Kidney epithelial cell (primary cell): ENCODE measurements around the gene OXCT1. TPM values are rescaled to one million over a fixed set of nuclear protein-coding genes. Genes with fewer than 3 reads are reported as not detected.

Experiments
- DNase-seq: peaks from one replicate; pipeline ENCODE4 v3.0.0-alpha.2; 2010; ENCODE audit warnings: low read depth
- H3K27me3 ChIP-seq: 2 replicates; pipeline ENCODE4 v1.6.0; 2011; ENCODE audit warnings: low read length; ENCODE audit not compliant: control insufficient read depth, insufficient read depth
- H3K36me3 ChIP-seq: 2 replicates; pipeline ENCODE4 v1.5.1; 2011; ENCODE audit warnings: low read length; ENCODE audit not compliant: control insufficient read depth, insufficient read depth
- H3K4me3 ChIP-seq: 2 replicates; pipeline ENCODE4 v1.5.1; 2011; ENCODE audit warnings: low read depth, mild to moderate bottlenecking, control low read depth, low read length
- total RNA-seq: library from RNA; depleted of rRNA; stranded (reverse); fragments of >200 nt; gene quantifications from 2 replicates; pipeline ENCODE4 v1.2.3, GENCODE V29; 2015
- TF ChIP-seq, protein P1 (sequence below): IDR thresholded peaks from 2 replicates; pipeline ENCODE4 v1.5.1; 2011; ENCODE audit warnings: mild to moderate bottlenecking, moderate library complexity, low read length, control low read depth, inconsistent platforms; ENCODE audit not compliant: insufficient read depth, poor library complexity, severe bottlenecking

Gene OXCT1
- total RNA-seq, 1 donor from 2014 or later = 21.0 TPM

DNA sequence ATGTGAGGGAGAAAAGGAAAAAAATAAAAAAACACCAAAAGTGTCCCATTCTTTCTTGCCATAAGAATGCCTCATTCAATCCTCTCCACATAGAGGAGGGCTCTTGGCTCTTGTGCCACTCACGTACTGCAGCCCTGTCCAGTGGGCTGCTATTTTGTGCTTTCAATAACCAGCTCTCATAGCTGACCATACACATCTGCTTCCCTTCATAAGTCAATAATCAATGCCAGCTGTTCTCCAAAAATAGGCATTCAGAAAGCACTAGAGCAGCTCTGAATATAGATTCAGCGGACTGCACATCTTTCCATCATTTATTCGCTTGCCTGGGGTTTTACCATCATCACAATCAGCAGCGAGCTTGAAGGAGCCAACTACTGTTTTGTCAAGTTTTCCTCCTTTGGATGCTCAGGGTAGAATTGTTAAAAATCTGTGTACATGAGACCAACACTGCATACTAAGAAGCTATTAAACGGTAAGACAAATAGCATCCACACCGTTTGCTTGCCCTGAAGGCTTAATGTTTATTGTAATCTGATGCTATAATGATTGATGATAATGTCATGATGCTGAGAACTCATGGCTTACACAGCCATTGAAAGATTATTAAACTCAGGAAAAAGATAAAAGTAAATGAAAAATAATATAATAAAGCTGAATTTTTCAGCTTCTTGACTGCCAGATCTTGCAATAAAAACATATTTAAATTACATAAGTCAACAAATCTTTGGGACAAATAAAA lies 80.0 kb downstream of the OXCT1 start:
- TF ChIP-seq, protein P1, sequence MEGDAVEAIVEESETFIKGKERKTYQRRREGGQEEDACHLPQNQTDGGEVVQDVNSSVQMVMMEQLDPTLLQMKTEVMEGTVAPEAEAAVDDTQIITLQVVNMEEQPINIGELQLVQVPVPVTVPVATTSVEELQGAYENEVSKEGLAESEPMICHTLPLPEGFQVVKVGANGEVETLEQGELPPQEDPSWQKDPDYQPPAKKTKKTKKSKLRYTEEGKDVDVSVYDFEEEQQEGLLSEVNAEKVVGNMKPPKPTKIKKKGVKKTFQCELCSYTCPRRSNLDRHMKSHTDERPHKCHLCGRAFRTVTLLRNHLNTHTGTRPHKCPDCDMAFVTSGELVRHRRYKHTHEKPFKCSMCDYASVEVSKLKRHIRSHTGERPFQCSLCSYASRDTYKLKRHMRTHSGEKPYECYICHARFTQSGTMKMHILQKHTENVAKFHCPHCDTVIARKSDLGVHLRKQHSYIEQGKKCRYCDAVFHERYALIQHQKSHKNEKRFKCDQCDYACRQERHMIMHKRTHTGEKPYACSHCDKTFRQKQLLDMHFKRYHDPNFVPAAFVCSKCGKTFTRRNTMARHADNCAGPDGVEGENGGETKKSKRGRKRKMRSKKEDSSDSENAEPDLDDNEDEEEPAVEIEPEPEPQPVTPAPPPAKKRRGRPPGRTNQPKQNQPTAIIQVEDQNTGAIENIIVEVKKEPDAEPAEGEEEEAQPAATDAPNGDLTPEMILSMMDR = no peak
- H3K4me3 ChIP-seq = no peak overlapping the region
- no peak for DNase-seq
- H3K27me3 ChIP-seq = no peaks in the 10 kb centered on the region
- H3K36me3 ChIP-seq = no peaks in the 10 kb centered on the region

DNA sequence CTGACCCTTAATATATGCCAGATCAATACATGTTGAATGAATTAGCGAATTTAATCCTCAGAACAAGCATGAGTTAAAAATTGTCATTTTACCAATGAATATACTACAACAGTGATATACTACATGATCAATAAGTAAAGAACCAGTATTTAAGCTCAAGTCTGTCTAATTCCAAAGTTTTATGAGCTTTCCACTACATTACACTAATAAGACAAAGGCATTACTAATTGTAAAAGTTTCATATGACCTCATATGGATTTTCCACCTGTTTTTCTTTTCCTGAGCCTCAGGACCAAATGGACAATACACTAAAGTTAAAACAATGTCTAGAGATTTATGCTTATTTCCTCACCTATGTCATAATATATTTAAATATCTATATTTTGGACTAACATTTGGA lies 80.8 kb downstream of the OXCT1 start:
- Histone ChIP-seq H3K27me3 (no peaks in the 10 kb centered on the region), H3K4me3 (no peak overlapping the region), H3K36me3 (no peaks in the 10 kb centered on the region)
- DNase-seq = no peak
- TF ChIP-seq, protein P1 = no peak

DNA sequence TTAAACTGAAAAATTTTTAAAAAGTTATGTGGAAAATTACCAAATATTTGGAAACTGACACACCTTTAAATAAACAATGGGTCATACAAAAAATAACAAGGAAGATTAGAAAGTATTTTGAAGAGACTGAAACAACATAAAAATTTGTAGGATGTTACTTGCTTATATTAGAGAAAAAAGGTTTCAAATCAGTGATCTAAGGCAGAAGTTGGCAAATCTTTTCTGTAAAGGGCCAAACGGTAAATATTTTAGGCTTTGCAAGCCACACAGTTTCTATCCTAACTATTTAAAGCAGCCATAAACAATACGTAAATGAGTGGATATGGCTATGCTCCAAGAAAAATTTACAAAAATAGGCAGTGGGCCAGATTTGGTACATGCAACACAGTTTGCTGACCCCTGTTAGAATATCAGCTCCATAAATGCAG lies 81.3 kb downstream of the OXCT1 start:
- no peaks in the 10 kb centered on the region for H3K36me3 ChIP-seq
- TF ChIP-seq, protein P1 = no peak
- no peak for DNase-seq
- H3K27me3 ChIP-seq = no peaks in the 10 kb centered on the region
- H3K4me3 ChIP-seq = no peak overlapping the region

DNA sequence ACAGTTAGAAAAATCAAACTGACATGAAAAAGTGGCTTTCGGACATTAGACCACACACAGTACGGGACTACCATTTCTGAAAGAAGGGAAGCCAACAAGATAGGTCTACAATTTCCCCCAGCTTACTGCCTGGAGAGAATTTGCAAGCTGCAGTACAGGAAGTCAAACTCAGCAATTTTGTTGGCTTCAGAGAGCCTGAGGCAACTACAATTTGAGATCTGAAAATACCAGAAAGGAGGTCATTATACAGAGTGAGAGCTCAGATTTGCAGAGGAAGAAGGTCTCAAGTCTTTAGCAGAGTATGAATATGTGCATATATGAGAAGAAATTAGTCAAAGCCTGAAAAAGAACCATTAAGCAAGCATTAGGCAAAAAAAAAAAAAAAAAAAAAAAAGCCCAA lies 83.0 kb downstream of the OXCT1 start:
- Histone ChIP-seq H3K36me3 (no peaks in the 10 kb centered on the region), H3K27me3 (no peaks in the 10 kb centered on the region), H3K4me3 (no peak overlapping the region)
- TF ChIP-seq, protein P1 = no peak
- DNase-seq = no peak

DNA sequence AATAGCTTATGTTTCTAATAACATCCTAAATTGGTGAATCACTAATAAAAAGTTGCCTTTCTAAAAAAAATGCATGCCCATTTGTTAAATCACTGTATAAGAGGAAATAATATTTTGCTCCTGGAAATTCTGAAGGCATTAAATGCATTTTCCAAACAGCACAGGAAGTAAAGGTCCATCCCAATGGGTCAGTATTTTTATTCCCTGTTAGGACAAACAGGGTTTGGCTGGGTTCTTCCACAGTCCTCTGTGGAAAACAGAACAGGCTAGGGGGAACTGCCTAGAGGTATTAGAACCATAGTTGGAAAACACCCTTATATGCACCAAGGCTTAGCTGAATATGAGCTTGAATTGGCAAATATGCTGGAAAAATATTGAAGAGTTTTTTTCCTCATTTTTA lies 85.2 kb downstream of the OXCT1 start:
- Histone ChIP-seq H3K4me3 (no peak overlapping the region), H3K36me3 (no peaks in the 10 kb centered on the region), H3K27me3 (no peaks in the 10 kb centered on the region)
- TF ChIP-seq, protein P1 = no peak
- DNase-seq = no peak

DNA sequence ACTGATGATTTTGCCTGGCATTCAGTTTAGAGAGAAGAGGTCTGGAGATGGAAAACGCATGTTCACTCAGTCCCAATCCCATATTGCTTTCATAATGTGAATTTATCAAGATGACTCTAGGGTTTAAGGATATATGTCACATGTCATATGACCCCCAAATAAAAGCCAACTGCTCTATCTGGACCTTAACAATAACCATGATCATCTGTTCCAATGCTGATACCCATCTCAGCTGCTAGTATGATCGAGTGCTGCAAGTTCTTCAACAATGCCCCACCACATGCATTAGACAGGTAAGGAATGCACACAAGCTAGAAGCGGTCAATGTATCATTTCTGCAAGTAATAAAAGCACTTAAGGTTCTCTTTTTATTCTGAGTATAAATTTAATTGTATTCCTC lies 91.8 kb downstream of the OXCT1 start:
- no peak for DNase-seq
- Histone ChIP-seq H3K4me3 (no peak overlapping the region), H3K27me3 (no peaks in the 10 kb centered on the region), H3K36me3 (no peaks in the 10 kb centered on the region)
- TF ChIP-seq, protein P1 = no peak
